HepG2 (cell line): ENCODE measurements around the gene SSR2. TPM values are rescaled to one million over a fixed set of nuclear protein-coding genes. Genes with fewer than 3 reads are reported as not detected.

ENCODE experiments used
- GMEB1 ChIP-seq: sonication (generic); formaldehyde crosslinking; IDR thresholded peaks from 2 replicates; pipeline ENCODE4 v1.5.1; 2020; ENCODE audit warnings: missing genetic modification reagents, mild to moderate bottlenecking, borderline replicate concordance
- HNF4A ChIP-seq: sonication (generic); formaldehyde crosslinking; IDR thresholded peaks from 2 replicates; pipeline ENCODE4 v1.4.0; 2020; ENCODE audit warnings: missing genetic modification reagents
- MAZ ChIP-seq, 2 experiments: sonication (generic) in 1 of 2; formaldehyde crosslinking in 1 of 2; IDR thresholded peaks; 2 replicates each; pipeline versions ENCODE4 v1.5.0 to v1.6.1; 2012 to 2020; ENCODE audit warnings: low read depth in 2 of 2, mild to moderate bottlenecking in 2 of 2, borderline replicate concordance in 1 of 2, improper control_type of control experiment in 1 of 2, low read length in 1 of 2, missing genetic modification reagents in 1 of 2, moderate library complexity in 1 of 2
- SMYD3 ChIP-seq: sonication (generic); formaldehyde crosslinking; IDR thresholded peaks from 2 replicates; pipeline ENCODE4 v1.8.1; 2023; ENCODE audit warnings: mild to moderate bottlenecking, missing genetic modification reagents
- SSRP1 ChIP-seq: IDR thresholded peaks from 2 replicates; pipeline ENCODE4 v1.6.1; 2016; ENCODE audit warnings: control low read depth
- TEAD3 ChIP-seq: optimal IDR thresholded peaks from 2 replicates; pipeline ENCODE3; 2016; ENCODE audit warnings: borderline replicate concordance
- ZKSCAN8 ChIP-seq: IDR thresholded peaks from 2 replicates; pipeline ENCODE4 v1.6.1; 2016; ENCODE audit warnings: borderline replicate concordance, missing genetic modification reagents, missing compliant biosample characterization
- ZNF142 ChIP-seq: sonication (generic); formaldehyde crosslinking; IDR thresholded peaks from 2 replicates; pipeline ENCODE4 v1.4.0; 2020; ENCODE audit warnings: missing genetic modification reagents
- ZNF496 ChIP-seq: sonication (generic); formaldehyde crosslinking; IDR thresholded peaks from 2 replicates; pipeline ENCODE4 v1.8.1; 2023; ENCODE audit warnings: mild to moderate bottlenecking, moderate library complexity, missing genetic modification reagents; ENCODE audit not compliant: insufficient replicate concordance
- ZNF674 ChIP-seq: sonication (generic); formaldehyde crosslinking; IDR thresholded peaks from 2 replicates; pipeline ENCODE4 v1.5.0; 2020; ENCODE audit warnings: low read depth, mild to moderate bottlenecking, missing genetic modification reagents
- polyA plus RNA-seq, 8 experiments: library from polyadenylated mRNA; depleted of rRNA in 3 of 8; stranded (reverse) in 7 of 8; unstranded in 1 of 8; fragments of >200 nt; fragmentation: Illumina TruSeq in 4 of 8; extraction: Trizol in 4 of 8; gene quantifications; 2 replicates each; pipeline versions ENCODE4 v1.2.1 to v1.2.3, GENCODE V29; 2011 to 2016; ENCODE audit warnings: low read depth in 4 of 8, missing spikeins in 1 of 8, mixed read lengths in 1 of 8; ENCODE audit not compliant: insufficient read depth in 1 of 8
- total RNA-seq, 5 experiments: library from RNA; depleted of rRNA; stranded (reverse); fragments of >200 nt; fragmentation: Illumina TruSeq; extraction: Trizol; gene quantifications; 2 replicates each; pipeline ENCODE4 v1.2.3, GENCODE V29; 2016; ENCODE audit warnings: low read depth in 1 of 5
- TF ChIP-seq, protein P1 (sequence below): sonication (generic); formaldehyde crosslinking; IDR thresholded peaks from 2 replicates; pipeline ENCODE4 v1.5.0; 2020; ENCODE audit warnings: mild to moderate bottlenecking, missing genetic modification reagents
- TF ChIP-seq, protein P2 (sequence below): IDR thresholded peaks from 2 replicates; pipeline ENCODE4 v1.6.1; 2016; ENCODE audit warnings: low read depth, borderline replicate concordance
- TF ChIP-seq, protein P3 (sequence below): sonication (generic); formaldehyde crosslinking; IDR thresholded peaks from 2 replicates; pipeline ENCODE4 v1.4.0; 2020; ENCODE audit warnings: missing genetic modification reagents, borderline replicate concordance

SSR2 gene
- total and polyA plus RNA-seq, 2 of the 13 experiments (the other 11 are each of a cell fraction or from before 2014, with no cell fraction given), result 284 to 461 TPM

GRCh38 chr1:155967341-155968050 lies 53.3 kb downstream of the SSR2 start (continued):
- TF ChIP-seq MAZ (IDR thresholded peaks at IDR 0.05; ENCODE audit: borderline replicate concordance, low read depth, low read length), result no peak
- peak; percentile 48; the same call in 1 of the 2 replicates for TF ChIP-seq MAZ (CRISPR knock-in tag; IDR thresholded peaks at IDR 0.05; ENCODE audit: low read depth)
- TF ChIP-seq GMEB1 (CRISPR knock-in tag), result peak; percentile 32; the same call in 1 of the 2 replicates
- TF ChIP-seq ZKSCAN8, result no peak
- no peak for TF ChIP-seq ZNF496 (CRISPR knock-in tag)
- TF ChIP-seq SMYD3 (CRISPR knock-in tag), result no peak
- no peak for TF ChIP-seq SSRP1
- peak; percentile 94 for TF ChIP-seq HNF4A (CRISPR knock-in tag)
- peak; percentile 43 for TF ChIP-seq TEAD3
- TF ChIP-seq, protein P1, sequence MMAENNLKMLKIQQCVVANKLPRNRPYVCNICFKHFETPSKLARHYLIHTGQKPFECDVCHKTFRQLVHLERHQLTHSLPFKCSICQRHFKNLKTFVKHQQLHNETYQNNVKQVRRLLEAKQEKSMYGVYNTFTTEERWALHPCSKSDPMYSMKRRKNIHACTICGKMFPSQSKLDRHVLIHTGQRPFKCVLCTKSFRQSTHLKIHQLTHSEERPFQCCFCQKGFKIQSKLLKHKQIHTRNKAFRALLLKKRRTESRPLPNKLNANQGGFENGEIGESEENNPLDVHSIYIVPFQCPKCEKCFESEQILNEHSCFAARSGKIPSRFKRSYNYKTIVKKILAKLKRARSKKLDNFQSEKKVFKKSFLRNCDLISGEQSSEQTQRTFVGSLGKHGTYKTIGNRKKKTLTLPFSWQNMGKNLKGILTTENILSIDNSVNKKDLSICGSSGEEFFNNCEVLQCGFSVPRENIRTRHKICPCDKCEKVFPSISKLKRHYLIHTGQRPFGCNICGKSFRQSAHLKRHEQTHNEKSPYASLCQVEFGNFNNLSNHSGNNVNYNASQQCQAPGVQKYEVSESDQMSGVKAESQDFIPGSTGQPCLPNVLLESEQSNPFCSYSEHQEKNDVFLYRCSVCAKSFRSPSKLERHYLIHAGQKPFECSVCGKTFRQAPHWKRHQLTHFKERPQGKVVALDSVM (CRISPR knock-in tag), result no peak
- TF ChIP-seq, protein P2, sequence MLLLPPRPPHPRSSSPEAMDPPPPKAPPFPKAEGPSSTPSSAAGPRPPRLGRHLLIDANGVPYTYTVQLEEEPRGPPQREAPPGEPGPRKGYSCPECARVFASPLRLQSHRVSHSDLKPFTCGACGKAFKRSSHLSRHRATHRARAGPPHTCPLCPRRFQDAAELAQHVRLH (CRISPR knock-in tag), result 0 out of 2 replicates have a peak, but pooled peaks have one; percentile 61
- no peak for TF ChIP-seq ZNF674 (CRISPR knock-in tag)
- no peak for TF ChIP-seq ZNF142
- TF ChIP-seq, protein P3, sequence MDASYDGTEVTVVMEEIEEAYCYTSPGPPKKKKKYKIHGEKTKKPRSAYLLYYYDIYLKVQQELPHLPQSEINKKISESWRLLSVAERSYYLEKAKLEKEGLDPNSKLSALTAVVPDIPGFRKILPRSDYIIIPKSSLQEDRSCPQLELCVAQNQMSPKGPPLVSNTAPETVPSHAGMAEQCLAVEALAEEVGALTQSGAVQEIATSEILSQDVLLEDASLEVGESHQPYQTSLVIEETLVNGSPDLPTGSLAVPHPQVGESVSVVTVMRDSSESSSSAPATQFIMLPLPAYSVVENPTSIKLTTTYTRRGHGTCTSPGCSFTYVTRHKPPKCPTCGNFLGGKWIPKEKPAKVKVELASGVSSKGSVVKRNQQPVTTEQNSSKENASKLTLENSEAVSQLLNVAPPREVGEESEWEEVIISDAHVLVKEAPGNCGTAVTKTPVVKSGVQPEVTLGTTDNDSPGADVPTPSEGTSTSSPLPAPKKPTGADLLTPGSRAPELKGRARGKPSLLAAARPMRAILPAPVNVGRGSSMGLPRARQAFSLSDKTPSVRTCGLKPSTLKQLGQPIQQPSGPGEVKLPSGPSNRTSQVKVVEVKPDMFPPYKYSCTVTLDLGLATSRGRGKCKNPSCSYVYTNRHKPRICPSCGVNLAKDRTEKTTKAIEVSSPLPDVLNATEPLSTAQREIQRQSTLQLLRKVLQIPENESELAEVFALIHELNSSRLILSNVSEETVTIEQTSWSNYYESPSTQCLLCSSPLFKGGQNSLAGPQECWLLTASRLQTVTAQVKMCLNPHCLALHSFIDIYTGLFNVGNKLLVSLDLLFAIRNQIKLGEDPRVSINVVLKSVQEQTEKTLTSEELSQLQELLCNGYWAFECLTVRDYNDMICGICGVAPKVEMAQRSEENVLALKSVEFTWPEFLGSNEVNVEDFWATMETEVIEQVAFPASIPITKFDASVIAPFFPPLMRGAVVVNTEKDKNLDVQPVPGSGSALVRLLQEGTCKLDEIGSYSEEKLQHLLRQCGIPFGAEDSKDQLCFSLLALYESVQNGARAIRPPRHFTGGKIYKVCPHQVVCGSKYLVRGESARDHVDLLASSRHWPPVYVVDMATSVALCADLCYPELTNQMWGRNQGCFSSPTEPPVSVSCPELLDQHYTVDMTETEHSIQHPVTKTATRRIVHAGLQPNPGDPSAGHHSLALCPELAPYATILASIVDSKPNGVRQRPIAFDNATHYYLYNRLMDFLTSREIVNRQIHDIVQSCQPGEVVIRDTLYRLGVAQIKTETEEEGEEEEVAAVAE (CRISPR knock-in tag), result no peak
